Measurements from ENCODE around the gene ULBP3.

The ULBP3 gene

DNA sequence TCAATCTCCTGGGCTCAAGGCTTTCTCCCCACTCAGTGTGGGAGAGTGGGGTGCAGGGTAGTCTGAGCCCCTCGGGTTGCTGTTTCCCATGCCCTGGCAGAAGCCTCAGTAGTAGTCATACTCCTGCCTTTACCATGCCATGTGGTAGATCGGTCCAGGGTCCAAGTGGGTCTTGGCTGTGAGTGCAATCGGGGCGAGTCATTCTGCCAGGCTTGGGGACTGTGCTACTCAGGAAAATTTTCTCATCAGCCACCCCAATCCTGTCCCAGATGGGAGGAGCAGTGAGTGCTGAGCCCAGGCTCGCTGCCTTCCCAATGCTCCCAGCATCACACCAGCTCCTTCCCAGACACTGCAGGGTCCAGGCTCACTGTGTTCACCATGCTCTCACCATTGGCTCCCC is 32.8 kb downstream of the ULBP3 start:
- TF ChIP-seq, protein P1, sequence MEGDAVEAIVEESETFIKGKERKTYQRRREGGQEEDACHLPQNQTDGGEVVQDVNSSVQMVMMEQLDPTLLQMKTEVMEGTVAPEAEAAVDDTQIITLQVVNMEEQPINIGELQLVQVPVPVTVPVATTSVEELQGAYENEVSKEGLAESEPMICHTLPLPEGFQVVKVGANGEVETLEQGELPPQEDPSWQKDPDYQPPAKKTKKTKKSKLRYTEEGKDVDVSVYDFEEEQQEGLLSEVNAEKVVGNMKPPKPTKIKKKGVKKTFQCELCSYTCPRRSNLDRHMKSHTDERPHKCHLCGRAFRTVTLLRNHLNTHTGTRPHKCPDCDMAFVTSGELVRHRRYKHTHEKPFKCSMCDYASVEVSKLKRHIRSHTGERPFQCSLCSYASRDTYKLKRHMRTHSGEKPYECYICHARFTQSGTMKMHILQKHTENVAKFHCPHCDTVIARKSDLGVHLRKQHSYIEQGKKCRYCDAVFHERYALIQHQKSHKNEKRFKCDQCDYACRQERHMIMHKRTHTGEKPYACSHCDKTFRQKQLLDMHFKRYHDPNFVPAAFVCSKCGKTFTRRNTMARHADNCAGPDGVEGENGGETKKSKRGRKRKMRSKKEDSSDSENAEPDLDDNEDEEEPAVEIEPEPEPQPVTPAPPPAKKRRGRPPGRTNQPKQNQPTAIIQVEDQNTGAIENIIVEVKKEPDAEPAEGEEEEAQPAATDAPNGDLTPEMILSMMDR (conservative IDR thresholded peaks at IDR 0.05; ENCODE audit: low read depth, low read length): no peak
- no peak for DNase-seq (ENCODE audit: low read depth)
- no peak overlapping the region for H3K4me3 ChIP-seq (ENCODE audit: low read length)

DNA sequence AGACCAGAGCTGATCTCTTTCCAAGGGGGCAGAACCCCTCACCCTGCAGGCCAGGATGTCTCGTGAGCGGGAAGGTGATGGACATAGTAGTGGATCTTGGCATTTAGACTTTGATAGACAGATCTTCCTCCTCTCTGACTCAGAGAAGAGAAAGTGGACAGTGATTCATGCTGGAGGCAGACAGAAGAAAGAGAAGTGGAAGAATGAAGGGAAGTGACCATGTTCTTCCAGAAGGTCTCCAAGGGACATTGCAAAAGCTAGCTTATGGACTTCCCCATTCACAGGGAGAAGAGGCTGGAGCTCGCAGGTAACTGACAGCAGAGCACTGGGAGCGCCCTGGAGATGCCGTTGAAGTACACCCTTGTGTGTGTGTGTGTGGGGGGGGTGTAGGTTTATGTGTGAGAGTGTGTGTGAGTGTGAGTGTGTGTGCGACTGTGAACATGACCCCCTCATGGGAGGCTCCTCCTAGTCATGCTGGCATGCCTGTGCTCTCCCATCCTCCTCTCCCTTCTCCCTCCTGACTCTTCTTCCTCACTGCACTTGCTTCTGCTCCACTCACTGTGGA is 35.6 kb downstream of the ULBP3 start:
- no peak for DNase-seq (ENCODE audit: low read depth)
- TF ChIP-seq, protein P1 (conservative IDR thresholded peaks at IDR 0.05; ENCODE audit: low read depth, low read length): no peak
- no peak overlapping the region for H3K4me3 ChIP-seq (ENCODE audit: low read length)

DNA sequence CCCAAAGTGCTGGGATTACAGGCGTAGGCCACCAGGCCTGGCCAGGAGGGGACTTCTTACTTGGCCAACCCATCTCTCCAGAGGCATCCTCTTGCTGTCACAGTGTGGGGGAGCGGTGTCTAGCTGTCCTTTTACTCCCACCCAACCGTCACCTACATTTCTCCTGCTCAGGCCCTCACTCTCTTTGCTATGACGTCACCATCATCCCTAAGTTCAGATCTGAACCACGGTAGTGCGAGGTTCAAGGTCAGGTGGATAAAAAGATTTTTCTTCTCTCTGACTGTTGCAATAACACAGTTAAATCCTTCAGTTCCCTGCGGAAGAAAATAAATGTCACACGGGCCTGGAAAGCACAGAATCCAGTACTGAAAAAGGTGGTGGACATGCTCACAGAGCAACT is 36.3 kb downstream of the ULBP3 start:
- DNase-seq (ENCODE audit: low read depth): no peak
- TF ChIP-seq, protein P1 (conservative IDR thresholded peaks at IDR 0.05; ENCODE audit: low read depth, low read length): no peak
- H3K4me3 ChIP-seq (ENCODE audit: low read length): no peak overlapping the region

DNA sequence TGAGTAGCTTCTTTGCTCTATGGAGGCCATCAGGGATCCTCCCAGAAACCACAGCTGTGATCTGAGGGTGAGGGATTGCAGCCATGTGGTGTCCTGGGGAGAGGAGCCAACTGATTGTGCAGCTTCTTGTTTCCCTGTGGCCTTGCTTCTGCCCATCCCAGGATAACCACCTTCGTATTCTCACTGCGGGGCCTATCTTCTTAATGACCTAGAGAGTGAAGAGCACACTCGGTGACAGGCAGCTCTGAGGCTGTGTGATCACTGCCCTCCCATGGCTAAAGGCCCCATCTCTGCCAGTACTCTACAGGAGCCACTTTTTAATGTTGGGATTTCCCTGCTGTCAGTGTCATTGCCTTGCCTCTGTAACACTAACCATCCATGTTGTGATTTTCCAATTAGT is 38.3 kb downstream of the ULBP3 start:
- TF ChIP-seq, protein P1 (conservative IDR thresholded peaks at IDR 0.05; ENCODE audit: low read depth, low read length): no peak
- DNase-seq (ENCODE audit: low read depth): no peak
- no peak overlapping the region for H3K4me3 ChIP-seq (ENCODE audit: low read length)

DNA sequence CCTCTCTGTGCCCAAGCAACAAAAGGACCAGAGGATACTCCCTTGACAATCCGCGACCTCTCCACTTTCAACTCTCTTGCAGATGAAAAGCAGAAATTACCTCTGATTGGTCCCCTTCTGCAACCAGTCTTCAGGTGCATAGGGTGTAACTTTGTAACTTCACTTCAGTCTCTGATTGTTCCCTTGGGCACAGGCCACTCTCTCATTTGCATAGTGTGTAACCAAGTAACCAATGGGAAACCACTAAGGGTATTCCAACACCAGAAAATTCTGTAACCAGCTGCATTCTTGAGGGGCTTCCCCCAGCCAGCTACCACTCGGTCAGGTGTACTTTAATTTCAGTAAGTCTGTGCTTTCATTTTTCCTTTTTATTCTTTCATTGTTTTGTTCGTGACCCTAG is 39.2 kb downstream of the ULBP3 start:
- DNase-seq (ENCODE audit: low read depth): no peak
- TF ChIP-seq, protein P1 (conservative IDR thresholded peaks at IDR 0.05; ENCODE audit: low read depth, low read length): no peak
- H3K4me3 ChIP-seq (ENCODE audit: low read length): no peak overlapping the region

DNA sequence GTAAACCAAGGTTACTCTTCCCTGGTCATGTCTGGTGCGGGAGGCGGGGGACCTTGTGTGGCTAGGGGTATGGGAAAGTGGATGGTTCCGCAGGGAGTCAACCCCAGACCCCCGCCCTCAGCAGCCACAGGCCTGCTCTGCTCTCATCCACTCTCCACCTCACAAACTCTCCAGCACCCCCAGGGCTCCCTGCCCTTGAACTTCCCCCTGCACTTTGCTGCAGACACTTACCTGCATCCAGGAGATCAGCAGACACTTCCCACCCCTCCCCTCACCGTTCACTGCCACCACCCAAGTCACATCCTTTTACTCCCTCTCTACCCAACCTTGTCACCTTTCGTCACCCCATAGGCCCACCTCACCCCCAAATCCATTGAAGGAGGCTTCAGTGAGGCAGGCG is 39.6 kb downstream of the ULBP3 start:
- no peak overlapping the region for H3K4me3 ChIP-seq (ENCODE audit: low read length)
- TF ChIP-seq, protein P1 (conservative IDR thresholded peaks at IDR 0.05; ENCODE audit: low read depth, low read length): no peak
- no peak for DNase-seq (ENCODE audit: low read depth)

DNA sequence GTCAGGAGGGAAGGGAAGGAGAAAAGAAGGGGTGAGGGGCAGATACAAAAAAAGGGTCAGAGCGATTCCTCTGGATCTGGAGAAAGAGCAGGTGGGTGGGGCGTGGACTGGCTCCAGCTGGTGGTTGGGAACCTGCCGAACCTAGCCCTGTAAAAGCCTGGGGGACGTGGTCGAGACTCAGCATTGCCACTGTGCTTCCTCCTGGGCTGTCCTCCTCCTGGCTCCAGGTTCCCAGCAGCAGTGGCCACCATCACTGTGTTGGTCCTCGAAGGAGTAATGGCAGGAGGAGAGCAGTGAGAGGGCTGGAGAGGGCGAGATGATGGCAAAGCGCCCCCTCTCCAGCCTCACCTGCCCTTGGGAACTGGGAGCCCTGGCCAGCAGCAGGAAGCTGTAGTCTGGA is 40.1 kb downstream of the ULBP3 start:
- TF ChIP-seq, protein P1 (conservative IDR thresholded peaks at IDR 0.05; ENCODE audit: low read depth, low read length): no peak
- DNase-seq (ENCODE audit: low read depth): no peak
- no peak overlapping the region for H3K4me3 ChIP-seq (ENCODE audit: low read length)
